Mucosa of gallbladder (tissue), 1 donor: Measurements from ENCODE around the gene INSC. TPM values are rescaled to one million over a fixed set of nuclear protein-coding genes. Genes with fewer than 3 reads are reported as not detected.

Experiments used
- DNase-seq: peaks from one replicate; pipeline ENCODE4 v3.0.0-alpha.2; 2020; ENCODE audit warnings: low spot score
- total RNA-seq: library from RNA; stranded (reverse); gene quantifications from one replicate; pipeline ENCODE4 v1.2.1, GENCODE V29; 2021
- donor health status: DM: no; HTN: no; CAD: no.

INSC gene
- total RNA-seq, 1 donor from 2014 or later: 1.2 TPM

GRCh38 chr11:15291885-15292284, 177.2 kb downstream of the INSC start:
- DNase-seq: peak; percentile 28

GRCh38 chr11:15293975-15294620, 179.4 kb downstream of the INSC start:
- no peak for DNase-seq

- no peak for DNase-seq
Observed at GRCh38 chr11:15295695-15296094, 181.0 kb downstream of the INSC start.

Other genes with a start within 250 kb of the INSC start
- 9.6 TPM for gene CYP2R1, start 222.7 kb upstream of the INSC start, total RNA-seq
- not detected for gene CALCA, start 142.6 kb upstream of the INSC start, total RNA-seq
- not detected for gene CALCB, start 41.3 kb upstream of the INSC start, total RNA-seq